Prostate gland (tissue), 2 donors: Measurements from ENCODE around the gene UBE2H.

Experiments
- CTCF ChIP-seq, 4 experiments: fragments of 200-600 bp in 2 of 4; fragments of 450-650 bp in 2 of 4; sonication (generic) in 2 of 4; IDR thresholded peaks; 1 replicate in 3 of 4; 2 replicates in 1 of 4; pipeline ENCODE4 v1.5.1; 2016 to 2019; ENCODE audit warnings: antibody characterized with exemption in 4 of 4, mild to moderate bottlenecking in 2 of 4, moderate library complexity in 2 of 4
- POLR2A ChIP-seq: fragments of 450-650 bp; IDR thresholded peaks from one replicate; pipeline ENCODE4 v1.6.1; 2016; ENCODE audit warnings: antibody characterized with exemption, mild to moderate bottlenecking
- POLR2AphosphoS5 ChIP-seq: sonication (generic); formaldehyde crosslinking; IDR thresholded peaks from one replicate; pipeline ENCODE4 v1.6.1; 2017; ENCODE audit warnings: antibody characterized with exemption

GRCh38 chr7:129950191-129950932 is 2.4 kb downstream of the UBE2H start:
- TF ChIP-seq POLR2A (no peak), CTCF (IDR thresholded peaks at IDR 0.05) (no peak), POLR2AphosphoS5 (no peak)
